K562 (cell line): ENCODE data around the gene FNBP1. TPM values are rescaled to one million over a fixed set of nuclear protein-coding genes. Genes with fewer than 3 reads are reported as not detected.

Source experiments
- ATAC-seq: fragments of 200-7000 bp; cut with Tn5 transposase; 3 replicates; pipeline ENCODE4 v1.9.1; 2020; ENCODE audit warnings: moderate library complexity
- BruUV-seq: library from RNA; stranded (reverse); fragments of 400-500 nt; replicated peaks from 2 replicates; lab custom pipeline; 2021; lab: Mats Ljungman, UMichigan
- CTCF ChIA-PET: fragments of 300-600 bp; formaldehyde crosslinking; extraction: SDS; loops from one replicate; lab custom pipeline; 2021; ENCODE audit warnings: low intra/inter-chr PET ratio; lab: Yijun Ruan, JAX
- POLR2A ChIA-PET: fragments of 300-600, 350-650 bp; sonication (Branson Sonifier 250); formaldehyde crosslinking; extraction: SDS; loops from one replicate; lab custom pipeline; 2021; ENCODE audit warnings: antibody characterized with exemption, inconsistent platforms; lab: Yijun Ruan, JAX
- DNase-seq, 4 experiments: peaks; one replicate each; pipeline versions ENCODE4 v3.0.0 to v3.0.0-alpha.2; 2011 to 2018; ENCODE audit warnings: low spot score in 3 of 4, mixed read lengths in 3 of 4; ENCODE audit errors: extremely low read depth in 1 of 4
- FAIRE-seq: peaks from 2 replicates; lab custom pipeline; 2011; peaks lifted over from hg19 to GRCh38; lab: Jason Lieb, UNC
- H2AFZ ChIP-seq: 2 replicates; pipeline ENCODE4 v1.6.0; 2011; ENCODE audit warnings: low read depth, low read length, control low read depth, inconsistent platforms
- H3K27ac ChIP-seq: fragments of 200-600 bp; 3 replicates; pipeline ENCODE4 v1.8.0; 2011; ENCODE audit warnings: low read depth, mild to moderate bottlenecking, control low read depth, inconsistent platforms, low read length, moderate library complexity, mixed read lengths; ENCODE audit errors: extremely low read depth
- H3K27me3 ChIP-seq, 2 experiments: fragments of 300-600 bp in 1 of 2; 2 replicates in 1 of 2; 3 replicates in 1 of 2; pipeline versions ENCODE4 v1.6.0 to v1.8.0; 2011; ENCODE audit warnings: inconsistent platforms in 2 of 2, low read length in 2 of 2, mild to moderate bottlenecking in 1 of 2, mixed read lengths in 1 of 2, moderate library complexity in 1 of 2; ENCODE audit not compliant: control insufficient read depth in 2 of 2, insufficient read depth in 2 of 2
- H3K36me3 ChIP-seq: fragments of 300-600 bp; 3 replicates; pipeline ENCODE4 v1.8.0; 2011; ENCODE audit warnings: mild to moderate bottlenecking, low read length, inconsistent platforms; ENCODE audit not compliant: control insufficient read depth, insufficient read depth
- H3K4me1 ChIP-seq, 2 experiments: fragments of 200-600 bp in 1 of 2; replicated peaks in 1 of 2; 2 replicates in 1 of 2; 3 replicates in 1 of 2; pipeline versions ENCODE4 v1.5.1 to v1.8.0; 2011; ENCODE audit warnings: inconsistent platforms in 2 of 2, low read length in 2 of 2, mild to moderate bottlenecking in 1 of 2, mixed read lengths in 1 of 2, moderate library complexity in 1 of 2; ENCODE audit not compliant: control insufficient read depth in 2 of 2, insufficient read depth in 2 of 2
- H3K4me2 ChIP-seq: 2 replicates; pipeline ENCODE4 v1.6.1; 2011; ENCODE audit warnings: low read length, control low read depth, inconsistent platforms, mixed read lengths; ENCODE audit not compliant: insufficient read depth
- H3K4me3 ChIP-seq: fragments of 200-600 bp; sonication (generic), shearing (Covaris generic); 2 replicates; pipeline ENCODE4 v1.5.1; 2016; ENCODE audit warnings: control low read depth, inconsistent platforms
- H3K79me2 ChIP-seq: fragments of 200-600 bp; 3 replicates; pipeline ENCODE4 v1.8.0; 2011; ENCODE audit warnings: low read length, inconsistent platforms; ENCODE audit not compliant: control insufficient read depth, insufficient read depth
- H3K9ac ChIP-seq, 2 experiments: 2 replicates each; pipeline versions ENCODE4 v1.6.0 to v1.6.1; 2011; ENCODE audit warnings: low read depth in 2 of 2, low read length in 2 of 2, control low read depth in 1 of 2, inconsistent platforms in 1 of 2, mild to moderate bottlenecking in 1 of 2, mixed read lengths in 1 of 2; ENCODE audit not compliant: insufficient read depth in 1 of 2
- H3K9me1 ChIP-seq: one replicate; pipeline ENCODE4 v1.6.0; 2011; ENCODE audit warnings: inconsistent platforms, mild to moderate bottlenecking, low read length, moderate library complexity; ENCODE audit not compliant: control insufficient read depth, insufficient read depth
- H3K9me3 ChIP-seq: replicated peaks from 2 replicates; pipeline ENCODE4 v1.5.1; 2011; ENCODE audit warnings: low read depth, low read length, inconsistent platforms; ENCODE audit not compliant: control insufficient read depth, insufficient read depth
- H4K20me1 ChIP-seq: replicated peaks from 2 replicates; pipeline ENCODE4 v1.6.1; 2011; ENCODE audit warnings: low read length, inconsistent platforms, mixed read lengths; ENCODE audit not compliant: control insufficient read depth, insufficient read depth
- BACH1 ChIP-seq: fragments of 200-800 bp; sonication (Bioruptor generic); IDR thresholded peaks from 2 replicates; pipeline ENCODE4 v1.6.1; 2016; ENCODE audit warnings: missing genetic modification characterization, missing compliant biosample characterization
- HMBOX1 ChIP-seq: sonication (generic); IDR thresholded peaks from 2 replicates; pipeline ENCODE4 v1.6.1; 2016
- HMG20A ChIP-seq: fragments of 450-650 bp; formaldehyde crosslinking; conservative IDR thresholded peaks from 2 replicates; pipeline ENCODE4 v1.4.0; 2020; ENCODE audit warnings: mild to moderate bottlenecking, mixed read lengths
- MTA1 ChIP-seq: fragments of 450-650 bp; IDR thresholded peaks from 2 replicates; pipeline ENCODE4 v1.6.1; 2017; ENCODE audit warnings: borderline replicate concordance
- NR0B1 ChIP-seq: fragments of 450-650 bp; IDR thresholded peaks from one replicate; pipeline ENCODE4 v1.6.1; 2018; ENCODE audit warnings: mild to moderate bottlenecking, moderate library complexity; ENCODE audit not compliant: partially characterized antibody
- PML ChIP-seq: IDR thresholded peaks from 2 replicates; pipeline ENCODE4 v1.6.1; 2012; ENCODE audit warnings: low read length, inconsistent platforms
- RBFOX2 ChIP-seq: fragments of 200-400 bp; formaldehyde crosslinking; IDR thresholded peaks from 2 replicates; pipeline ENCODE4 v1.6.1; 2017; ENCODE audit warnings: low read depth, mild to moderate bottlenecking, low read length, moderate library complexity
- SAP30 ChIP-seq: fragments of 200-600 bp; sonication (generic); IDR thresholded peaks from 2 replicates; pipeline ENCODE4 v1.6.1; 2012; ENCODE audit warnings: borderline replicate concordance, low read depth, mild to moderate bottlenecking, moderate library complexity, low read length, control low read depth, inconsistent platforms; ENCODE audit not compliant: insufficient read depth, poor library complexity, severe bottlenecking
- SMARCE1 ChIP-seq: fragments of 450-650 bp; IDR thresholded peaks from 2 replicates; pipeline ENCODE4 v1.7.1; 2016; ENCODE audit warnings: mild to moderate bottlenecking
- ZBTB8A ChIP-seq: fragments of 450-650 bp; IDR thresholded peaks from 2 replicates; pipeline ENCODE4 v1.6.1; 2018; ENCODE audit warnings: mild to moderate bottlenecking, moderate library complexity; ENCODE audit not compliant: partially characterized antibody
- ZNF766 ChIP-seq: fragments of 200-800 bp; sonication (Bioruptor generic); conservative IDR thresholded peaks from 2 replicates; pipeline ENCODE4 v1.6.1; 2016; ENCODE audit warnings: missing genetic modification characterization, missing compliant biosample characterization
- WGBS: fragments of 100-300 bp; shearing (Covaris generic); methylation state at CpG from one replicate; pipeline ENCODE4 v1.1.6; 2016; ENCODE audit warnings: low coverage, mixed read lengths; ENCODE audit not compliant: insufficient coverage; ENCODE audit errors: missing lambda C conversion rate; 5-methylcytosine and 5-hydroxymethylcytosine counted together
- in situ Hi-C: fragments of 300-500 bp; cut with MboI; formaldehyde crosslinking; loops from 4 replicates; pipeline ENCODE4 v1.15.0; 2018; ENCODE audit warnings: inconsistent platforms, mixed read lengths
- intact Hi-C: fragments of 100-400 bp; cut with micrococcal nuclease; formaldehyde crosslinking; loops from 2 replicates; pipeline ENCODE4 v1.14.2; 2022
- polyA plus RNA-seq, 8 experiments: library from polyadenylated mRNA; depleted of rRNA in 4 of 8; stranded (reverse) in 5 of 8; unstranded in 3 of 8; fragments of >200 nt; fragmentation: Nextera tagmentation in 2 of 8; fragmentation: Illumina TruSeq in 1 of 8; extraction: Ambion mirVana in 2 of 8; extraction: Trizol in 1 of 8; gene quantifications; 2 replicates each; pipeline versions ENCODE4 v1.2.1 to v1.2.3, GENCODE V29; 2011 to 2014; ENCODE audit warnings: inconsistent platforms in 1 of 8, missing spikeins in 1 of 8
- total RNA-seq, 7 experiments: library from RNA; depleted of rRNA in 6 of 7; stranded (reverse); fragments of >200 nt in 6 of 7; fragmentation: Illumina TruSeq in 2 of 7; extraction: Trizol in 2 of 7; gene quantifications; 2 replicates each; pipeline versions ENCODE4 v1.2.1 to v1.2.3, GENCODE V29; 2011 to 2021; ENCODE audit warnings: low replicate concordance in 1 of 7
- TF ChIP-seq, protein P1 (sequence below): fragments of 250-450 bp; sonication (Bioruptor Pico); IDR thresholded peaks from 2 replicates; pipeline ENCODE4 v1.9.0; 2021; ENCODE audit warnings: mild to moderate bottlenecking, inconsistent platforms
- TF ChIP-seq, protein P2 (sequence below): fragments of 450-650 bp; IDR thresholded peaks from 2 replicates; pipeline ENCODE4 v1.6.1; 2017; ENCODE audit warnings: antibody characterized with exemption

The FNBP1 gene
- total and polyA plus RNA-seq, 9 of the 15 experiments (the other 6 are each of a cell fraction or from before 2014, with no cell fraction given), result 1.8 to 14.9 (median 7.6) TPM

- peak overlapping the region; percentile 94 to 95 for H3K9ac ChIP-seq
- BruUV-seq, result no TSS peak
- DNase-seq (peak; percentile 95 to 100 (median 96)), FAIRE-seq (peak; percentile 93), ATAC-seq (peak; percentile 82)
- POLR2A ChIA-PET, result interaction anchor here (0.6 to 1.3 kb wide), 7 partner anchors 8 to 1694 kb away, joined by 3 to 6 read pairs (median 3); no protein-coding TSS in a partner anchor
- in situ Hi-C loops, result loop anchor here (10.0 kb wide), 1 partner anchor 1560 kb away; the partner anchor contains the start of genes COQ4 and TRUB2
- peak overlapping the region; percentile 48 for H3K4me3 ChIP-seq
- no peaks in the 10 kb centered on the region for H4K20me1 ChIP-seq
- peaks cover 37% of the 10 kb centered on the region for H3K36me3 ChIP-seq
- peaks cover 46% of the 10 kb centered on the region for H3K79me2 ChIP-seq
- peak overlapping the region; percentile 91 for H3K27ac ChIP-seq
- CTCF ChIA-PET, result interaction anchor here (0.8 to 3.2 kb wide), 4 partner anchors 215 to 458 kb away, joined by 3 to 27 read pairs (median 4); no protein-coding TSS in a partner anchor
- H3K9me3 ChIP-seq, result no peaks in the 10 kb centered on the region
- intact Hi-C loops, result loop anchor here (1.0 to 10.0 kb wide), 10 partner anchors 21 to 1724 kb away; partner anchors contain the start of genes ASB6, BBLN, C9orf78 and GPR107
- WGBS, result 4% methylated on average over 24 of the region's 24 CpGs
- H3K27me3 ChIP-seq, result no peaks in the 10 kb centered on the region; a peak in 1 of 5 replicates
- peak overlapping the region; percentile 95 for H3K4me2 ChIP-seq
- H2AFZ ChIP-seq, result peak overlapping the region; percentile 87
- peaks cover 50 to 53% of the 10 kb centered on the region in 2 experiments for H3K4me1 ChIP-seq
- H3K9me1 ChIP-seq, result no peaks in the 10 kb centered on the region
- TF ChIP-seq HMG20A (CRISPR knock-in tag), result 0 out of 2 replicates have a peak, but pooled peaks have one; percentile 25
- TF ChIP-seq NR0B1, result no peak
- TF ChIP-seq, protein P1, sequence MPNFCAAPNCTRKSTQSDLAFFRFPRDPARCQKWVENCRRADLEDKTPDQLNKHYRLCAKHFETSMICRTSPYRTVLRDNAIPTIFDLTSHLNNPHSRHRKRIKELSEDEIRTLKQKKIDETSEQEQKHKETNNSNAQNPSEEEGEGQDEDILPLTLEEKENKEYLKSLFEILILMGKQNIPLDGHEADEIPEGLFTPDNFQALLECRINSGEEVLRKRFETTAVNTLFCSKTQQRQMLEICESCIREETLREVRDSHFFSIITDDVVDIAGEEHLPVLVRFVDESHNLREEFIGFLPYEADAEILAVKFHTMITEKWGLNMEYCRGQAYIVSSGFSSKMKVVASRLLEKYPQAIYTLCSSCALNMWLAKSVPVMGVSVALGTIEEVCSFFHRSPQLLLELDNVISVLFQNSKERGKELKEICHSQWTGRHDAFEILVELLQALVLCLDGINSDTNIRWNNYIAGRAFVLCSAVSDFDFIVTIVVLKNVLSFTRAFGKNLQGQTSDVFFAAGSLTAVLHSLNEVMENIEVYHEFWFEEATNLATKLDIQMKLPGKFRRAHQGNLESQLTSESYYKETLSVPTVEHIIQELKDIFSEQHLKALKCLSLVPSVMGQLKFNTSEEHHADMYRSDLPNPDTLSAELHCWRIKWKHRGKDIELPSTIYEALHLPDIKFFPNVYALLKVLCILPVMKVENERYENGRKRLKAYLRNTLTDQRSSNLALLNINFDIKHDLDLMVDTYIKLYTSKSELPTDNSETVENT (CRISPR knock-in tag), result peak; percentile 90
- no peak for TF ChIP-seq PML
- no peak for TF ChIP-seq ZBTB8A
- no peak for TF ChIP-seq ZNF766 (CRISPR knock-in tag)
- TF ChIP-seq HMBOX1, result no peak
- no peak for TF ChIP-seq MTA1
- TF ChIP-seq, protein P2, sequence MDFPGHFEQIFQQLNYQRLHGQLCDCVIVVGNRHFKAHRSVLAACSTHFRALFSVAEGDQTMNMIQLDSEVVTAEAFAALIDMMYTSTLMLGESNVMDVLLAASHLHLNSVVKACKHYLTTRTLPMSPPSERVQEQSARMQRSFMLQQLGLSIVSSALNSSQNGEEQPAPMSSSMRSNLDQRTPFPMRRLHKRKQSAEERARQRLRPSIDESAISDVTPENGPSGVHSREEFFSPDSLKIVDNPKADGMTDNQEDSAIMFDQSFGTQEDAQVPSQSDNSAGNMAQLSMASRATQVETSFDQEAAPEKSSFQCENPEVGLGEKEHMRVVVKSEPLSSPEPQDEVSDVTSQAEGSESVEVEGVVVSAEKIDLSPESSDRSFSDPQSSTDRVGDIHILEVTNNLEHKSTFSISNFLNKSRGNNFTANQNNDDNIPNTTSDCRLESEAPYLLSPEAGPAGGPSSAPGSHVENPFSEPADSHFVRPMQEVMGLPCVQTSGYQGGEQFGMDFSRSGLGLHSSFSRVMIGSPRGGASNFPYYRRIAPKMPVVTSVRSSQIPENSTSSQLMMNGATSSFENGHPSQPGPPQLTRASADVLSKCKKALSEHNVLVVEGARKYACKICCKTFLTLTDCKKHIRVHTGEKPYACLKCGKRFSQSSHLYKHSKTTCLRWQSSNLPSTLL, result no peak
- no peak for TF ChIP-seq RBFOX2
- TF ChIP-seq BACH1 (tag), result no peak
- TF ChIP-seq SMARCE1, result no peak
- peak; percentile 32 for TF ChIP-seq SAP30
Observed at GRCh38 chr9:129884220-129885017, 158.6 kb downstream of the FNBP1 start.
